NCI-H2081 (cell line): Measurements from ENCODE around the gene SEMA3D.
A peak's percentile ranks its signal among the peaks of the same experiment; 100 is the strongest.

ENCODE experiments used
- DNase-seq, 2 experiments: peaks; one replicate each; lab custom pipeline; 2025; lab: John Stamatoyannopoulos, UW

Gene SEMA3D

GRCh38 chr7:85184599-85185423 lies 2.0 kb downstream of the SEMA3D start:
- no peak for DNase-seq

GRCh38 chr7:85183296-85183695 lies 3.6 kb downstream of the SEMA3D start:
- DNase-seq, result no peak

- no peak for DNase-seq
These were observed 8.1 kb downstream of the SEMA3D start for GRCh38 chr7:85178531-85179298.

- no peak for DNase-seq
These were observed 9.5 kb downstream of the SEMA3D start for GRCh38 chr7:85177316-85177715.

GRCh38 chr7:85176197-85176596 lies 10.7 kb downstream of the SEMA3D start:
- no peak for DNase-seq

GRCh38 chr7:85175217-85175616 lies 11.6 kb downstream of the SEMA3D start:
- no peak for DNase-seq

- DNase-seq, result no peak
These were observed 14.3 kb downstream of the SEMA3D start for GRCh38 chr7:85172530-85172941.

GRCh38 chr7:85167636-85168035 lies 19.2 kb downstream of the SEMA3D start:
- DNase-seq, result no peak

- no peak for DNase-seq
These were observed 21.6 kb downstream of the SEMA3D start for GRCh38 chr7:85165263-85165662.

- DNase-seq, result no peak
These were observed 22.5 kb downstream of the SEMA3D start for GRCh38 chr7:85164376-85164775.

GRCh38 chr7:85162721-85163120 lies 24.1 kb downstream of the SEMA3D start:
- DNase-seq, result no peak

GRCh38 chr7:85160223-85160622 lies 26.6 kb downstream of the SEMA3D start:
- no peak for DNase-seq

GRCh38 chr7:85159003-85159402 lies 27.9 kb downstream of the SEMA3D start:
- DNase-seq, result no peak

- peak; percentile 50 to 93 for DNase-seq
These were observed 30.1 kb downstream of the SEMA3D start for GRCh38 chr7:85156661-85157208.

GRCh38 chr7:85154282-85154937 lies 32.4 kb downstream of the SEMA3D start:
- DNase-seq, result peak in 1 of 2 experiments; percentile 16

GRCh38 chr7:85153715-85154114 lies 33.1 kb downstream of the SEMA3D start:
- no peak for DNase-seq

GRCh38 chr7:85150624-85151023 lies 36.2 kb downstream of the SEMA3D start:
- DNase-seq, result peak in 1 of 2 experiments; percentile 64

GRCh38 chr7:85144771-85145170 lies 42.1 kb downstream of the SEMA3D start:
- DNase-seq, result no peak

GRCh38 chr7:85135977-85136376 lies 50.9 kb downstream of the SEMA3D start:
- DNase-seq, result no peak

- no peak for DNase-seq
These were observed 53.3 kb downstream of the SEMA3D start for GRCh38 chr7:85133560-85133959.

- DNase-seq, result no peak
These were observed 53.9 kb downstream of the SEMA3D start for GRCh38 chr7:85133006-85133405.

- DNase-seq, result peak in 1 of 2 experiments; percentile 43
These were observed 56.2 kb downstream of the SEMA3D start for GRCh38 chr7:85130702-85131101.
